ENCODE results near the gene DKK3.

The DKK3 gene

DNA sequence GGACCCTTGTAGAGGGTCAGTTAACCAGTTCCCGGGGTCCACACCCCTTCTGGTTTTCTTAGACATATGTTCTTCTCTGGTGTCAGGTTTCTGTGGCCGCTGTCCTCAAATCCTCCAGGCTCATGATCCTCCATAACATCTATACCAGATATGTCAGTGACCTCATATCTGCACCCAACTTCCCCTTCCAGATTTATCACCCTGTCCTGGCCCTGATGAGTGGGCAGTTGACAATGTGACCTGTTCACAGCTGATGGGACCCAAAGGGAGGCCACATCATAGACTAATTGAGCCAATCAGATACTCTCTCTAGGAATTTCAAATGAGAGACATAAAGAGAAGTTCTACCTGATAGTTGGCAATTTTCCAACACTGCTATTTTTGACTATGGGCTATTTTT is 5.1 kb downstream of the DKK3 start:
- no peak for DNase-seq

GRCh38 chr11:12001186-12001585 is 7.2 kb downstream of the DKK3 start:
- no peak for DNase-seq

- no peak for DNase-seq
Measured at GRCh38 chr11:11998091-11998781, 10.2 kb downstream of the DKK3 start.

DNA sequence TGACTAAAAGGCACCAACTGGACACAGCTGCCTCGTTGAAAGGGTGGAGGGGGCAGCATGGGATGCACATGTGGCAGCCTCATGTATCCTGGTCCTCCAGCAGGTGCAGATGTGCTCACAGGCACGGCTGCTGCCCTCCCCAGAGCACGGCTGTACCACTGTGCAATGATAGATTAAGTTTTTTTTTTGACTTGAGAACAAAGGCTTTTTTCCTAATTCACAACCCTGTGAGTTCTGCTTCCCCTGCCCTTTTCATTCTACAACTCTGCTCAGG is 11.4 kb downstream of the DKK3 start:
- DNase-seq, result no peak

GRCh38 chr11:11996321-11997048 is 11.9 kb downstream of the DKK3 start:
- DNase-seq, result no peak

GRCh38 chr11:11995601-11996000 is 12.8 kb downstream of the DKK3 start:
- DNase-seq, result no peak

GRCh38 chr11:11993839-11994238 is 14.6 kb downstream of the DKK3 start:
- no peak for DNase-seq

DNA sequence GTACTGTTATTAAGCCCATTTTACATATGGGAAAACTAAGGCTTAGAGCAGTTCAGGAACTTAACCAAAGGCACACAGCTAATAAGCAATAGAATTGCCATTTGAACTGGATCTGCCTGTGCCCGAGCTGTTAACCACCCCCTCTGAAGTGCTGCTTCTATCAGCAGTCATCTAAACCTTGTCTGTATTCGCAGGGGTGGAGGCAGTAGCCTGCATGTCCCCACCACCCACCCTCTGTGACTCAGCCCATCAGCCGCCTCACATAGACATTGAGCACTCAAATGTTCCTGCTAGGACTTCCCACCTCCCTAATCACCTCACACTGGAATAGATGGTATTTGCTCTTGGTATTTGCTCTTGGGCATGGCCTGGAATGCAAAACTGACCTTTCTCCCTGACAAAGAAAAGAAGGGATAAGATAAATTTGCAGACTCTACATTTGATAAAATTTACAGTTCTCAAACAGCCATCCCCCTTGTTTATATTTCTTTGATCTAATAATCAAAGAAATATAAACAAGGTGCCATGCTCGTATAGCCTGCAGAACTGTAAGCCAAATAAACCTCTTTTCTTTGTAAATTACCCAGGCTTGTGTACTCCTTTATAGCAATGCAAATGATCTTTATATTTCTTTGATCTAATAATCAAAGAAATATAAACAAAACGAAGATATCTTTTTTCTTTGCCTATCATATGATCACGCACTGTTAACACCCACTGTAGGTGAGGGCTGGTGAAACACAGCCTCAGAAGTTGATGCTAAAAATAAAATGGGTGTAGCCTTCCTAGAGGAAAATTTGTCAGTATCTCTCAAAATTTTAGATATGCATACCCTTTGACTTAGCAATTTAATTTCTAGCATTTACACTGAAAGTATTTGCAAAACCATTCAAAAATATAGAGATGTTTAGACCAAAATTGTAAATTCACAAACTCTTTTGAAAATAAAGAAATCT is 15.9 kb downstream of the DKK3 start:
- DNase-seq, result no peak

- no peak for DNase-seq
Measured at GRCh38 chr11:11989774-11990744, 18.4 kb downstream of the DKK3 start.

- DNase-seq, result no peak
Measured at GRCh38 chr11:11988681-11989261, 19.7 kb downstream of the DKK3 start.

DNA sequence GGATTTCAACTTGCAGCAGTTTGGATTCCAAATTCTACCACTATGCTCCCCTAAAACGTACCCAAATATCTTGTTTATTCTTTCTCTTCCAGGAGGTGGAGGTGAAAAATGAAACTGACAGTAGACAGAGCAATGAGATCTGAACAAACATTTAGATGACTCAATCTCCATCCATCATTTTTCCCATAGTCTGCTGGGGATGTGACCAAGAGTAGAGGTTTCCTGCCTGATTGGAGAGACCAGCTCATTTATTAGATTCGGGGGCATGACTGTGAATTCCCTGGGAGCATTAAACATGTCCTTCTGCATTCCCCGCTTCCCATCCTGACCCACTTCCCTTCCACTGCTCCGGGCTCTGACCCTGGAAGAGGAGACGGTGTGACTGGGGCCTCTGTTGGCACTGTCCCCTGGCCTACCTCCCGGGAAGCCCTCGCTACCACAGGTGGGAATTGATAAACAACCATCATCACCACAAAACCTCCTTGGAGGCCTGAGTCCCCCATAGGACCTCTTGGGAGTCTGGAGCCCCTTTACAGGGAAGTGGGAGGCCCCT is 20.3 kb downstream of the DKK3 start:
- no peak for DNase-seq

- no peak for DNase-seq
Measured at GRCh38 chr11:11987503-11988022, 20.9 kb downstream of the DKK3 start.

GRCh38 chr11:11985954-11986949 is 22.2 kb downstream of the DKK3 start:
- DNase-seq, result no peak

DNA sequence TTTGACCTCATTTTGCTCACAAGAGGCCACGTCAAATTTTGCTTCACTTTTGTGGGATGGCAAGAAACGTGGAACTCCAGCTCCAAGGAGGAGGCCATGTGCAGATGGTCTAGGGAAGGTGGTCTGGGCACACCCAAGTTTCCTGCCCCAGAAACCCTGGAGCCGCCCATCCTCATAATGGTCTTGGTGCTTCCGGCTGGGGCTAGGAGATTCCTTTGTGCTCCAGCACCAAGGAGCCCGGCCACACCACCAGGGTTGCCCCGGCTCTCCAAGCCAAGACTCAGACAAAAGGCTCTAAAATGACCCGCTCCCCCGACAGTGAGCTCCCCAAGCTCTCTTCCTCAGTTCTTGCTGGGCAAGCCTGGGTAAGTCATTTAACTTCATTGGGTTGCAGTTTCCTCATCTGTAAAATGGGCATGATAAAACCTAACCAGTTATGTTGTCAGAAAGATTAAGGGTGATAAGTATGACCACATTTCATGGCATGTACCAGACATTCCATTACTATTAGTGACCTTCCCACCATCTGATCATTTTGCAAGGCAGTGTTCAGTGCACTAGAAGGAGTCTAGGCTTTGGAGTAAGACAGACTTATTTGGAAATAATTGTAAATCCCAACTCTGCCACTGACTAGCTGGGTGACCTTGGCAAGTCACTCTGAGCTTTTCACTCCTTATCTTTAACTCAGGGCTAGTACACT is 23.3 kb downstream of the DKK3 start:
- DNase-seq, result no peak

- DNase-seq, result no peak
Measured at GRCh38 chr11:11984563-11984962, 23.9 kb downstream of the DKK3 start.

GRCh38 chr11:11983427-11983826 is 25.0 kb downstream of the DKK3 start:
- no peak for DNase-seq

- no peak for DNase-seq
Measured at GRCh38 chr11:11982975-11983374, 25.5 kb downstream of the DKK3 start.

DNA sequence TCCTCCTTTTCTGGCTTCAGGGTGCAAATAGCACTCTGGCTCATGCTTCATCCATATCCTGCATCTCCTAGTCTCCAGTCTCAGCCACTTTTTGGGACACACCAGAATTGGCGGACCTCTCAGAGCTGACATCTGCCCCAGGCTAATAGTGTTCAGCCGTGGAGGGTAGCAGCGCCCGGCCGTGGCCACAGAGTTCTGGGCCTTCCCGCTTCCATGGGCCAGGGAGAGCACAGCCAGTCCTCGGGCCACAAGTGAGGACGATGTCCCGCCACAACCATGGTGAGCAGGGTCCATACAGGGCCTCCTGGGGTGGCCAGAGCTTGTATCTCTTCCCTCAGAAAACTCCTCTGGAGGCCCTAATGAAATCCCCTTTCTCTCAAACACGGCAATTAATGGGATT is 26.0 kb downstream of the DKK3 start:
- DNase-seq, result no peak

DNA sequence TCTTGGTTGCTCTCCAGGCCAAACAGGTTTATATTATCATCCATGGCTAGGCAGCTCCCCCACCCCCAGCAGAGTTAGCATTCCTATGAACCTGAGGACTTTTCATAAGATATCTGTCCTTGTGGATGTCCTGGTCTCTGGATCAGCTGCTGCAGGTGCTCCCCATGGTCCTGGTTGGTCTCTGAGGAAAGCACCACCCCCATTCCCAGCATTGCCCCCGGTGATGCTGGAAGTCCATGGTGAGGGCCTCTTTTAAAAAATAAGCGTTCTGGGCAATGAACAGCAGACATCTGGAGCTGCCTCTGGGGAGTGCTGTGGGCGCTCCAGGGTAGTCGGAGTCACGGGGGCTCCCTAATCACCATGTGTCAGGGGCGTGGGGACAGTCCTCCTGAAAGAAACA is 26.6 kb downstream of the DKK3 start:
- no peak for DNase-seq

DNA sequence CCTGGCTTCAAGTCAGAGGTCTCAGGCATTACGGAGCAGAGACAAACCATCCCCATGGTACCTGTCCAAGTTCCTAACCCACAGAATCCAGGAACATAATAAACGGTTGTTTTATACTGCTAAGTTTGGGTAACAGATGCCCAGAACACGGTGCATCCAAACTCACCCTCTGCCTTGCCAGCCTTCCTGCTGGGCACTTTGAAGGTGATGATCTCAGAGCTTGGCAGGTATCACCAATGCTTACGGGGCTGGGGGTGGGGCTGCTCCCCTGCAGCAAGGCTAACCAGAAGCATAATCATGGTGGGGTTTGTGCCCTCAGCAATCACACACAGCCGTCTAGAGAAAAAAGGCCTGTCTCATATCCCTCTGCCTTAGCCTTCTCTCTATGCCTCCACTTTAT is 27.1 kb downstream of the DKK3 start:
- DNase-seq, result no peak
